IMR-90 (cell line): Measurements from ENCODE around the gene SLC6A3. TPM values are rescaled to one million over a fixed set of nuclear protein-coding genes. Genes with fewer than 3 reads are reported as not detected.

Experiments
- ATAC-seq: fragments of 200-7000 bp; cut with Tn5 transposase; 2 replicates; pipeline ENCODE4 v1.9.1; 2020; ENCODE audit warnings: low read depth, mild to moderate bottlenecking, moderate library complexity
- BruUV-seq: library from RNA; stranded (reverse); fragments of 400-500 nt; replicated peaks from 2 replicates; lab custom pipeline; 2021; lab: Mats Ljungman, UMichigan
- CTCF ChIA-PET: fragments of 300-600 bp; formaldehyde crosslinking; extraction: SDS; loops from one replicate; lab custom pipeline; 2021; ENCODE audit warnings: antibody characterized with exemption; lab: Yijun Ruan, JAX
- POLR2A ChIA-PET: fragments of 300-600 bp; sonication (Branson Sonifier 250); formaldehyde crosslinking; loops from one replicate; lab custom pipeline; 2022; ENCODE audit warnings: antibody characterized with exemption; ENCODE audit not compliant: unreplicated experiment; lab: Charles Lee
- DNase-seq: peaks from one replicate; pipeline ENCODE4 v3.0.0; 2013
- H2AFZ ChIP-seq: replicated peaks from 2 replicates; pipeline ENCODE3; 2013; ENCODE audit warnings: low read length, mild to moderate bottlenecking; ENCODE audit not compliant: poor library complexity
- H2AK5ac ChIP-seq: 2 replicates; pipeline ENCODE4 v1.6.1; 2013; ENCODE audit warnings: low read depth, low read length, inconsistent platforms
- H2AK9ac ChIP-seq: replicated peaks from 2 replicates; pipeline ENCODE3; 2013; ENCODE audit warnings: mild to moderate bottlenecking, low read depth, low read length, moderate library complexity; ENCODE audit not compliant: poor library complexity
- H2BK120ac ChIP-seq: 2 replicates; pipeline ENCODE4 v1.6.1; 2013; ENCODE audit warnings: low read depth, low read length, inconsistent platforms
- H2BK15ac ChIP-seq: 3 replicates; pipeline ENCODE4 v1.6.1; 2013; ENCODE audit warnings: low read depth, low read length, inconsistent platforms
- H2BK20ac ChIP-seq: 2 replicates; pipeline ENCODE4 v1.6.1; 2013; ENCODE audit warnings: low read depth, mild to moderate bottlenecking, inconsistent platforms, low read length, moderate library complexity
- H2BK5ac ChIP-seq: 2 replicates; pipeline ENCODE4 v1.6.1; 2013; ENCODE audit warnings: mild to moderate bottlenecking, low read depth, low read length, inconsistent platforms; ENCODE audit not compliant: poor library complexity, severe bottlenecking
- H3K14ac ChIP-seq: replicated peaks from 2 replicates; pipeline ENCODE4 v1.6.1; 2013; ENCODE audit warnings: low read depth, low read length, inconsistent platforms
- H3K18ac ChIP-seq: 2 replicates; pipeline ENCODE4 v1.6.1; 2013; ENCODE audit warnings: low read depth, low read length, control low read depth
- H3K23ac ChIP-seq: 2 replicates; pipeline ENCODE4 v1.6.1; 2013; ENCODE audit warnings: low read depth, low read length, inconsistent platforms
- H3K27ac ChIP-seq: 2 replicates; pipeline ENCODE4 v1.5.1; 2013; ENCODE audit warnings: mild to moderate bottlenecking, control low read depth, low read length; ENCODE audit not compliant: insufficient read depth
- H3K27me3 ChIP-seq: 2 replicates; pipeline ENCODE4 v1.6.1; 2013; ENCODE audit warnings: low read length; ENCODE audit not compliant: control insufficient read depth, insufficient read depth
- H3K36me3 ChIP-seq: 2 replicates; pipeline ENCODE4 v1.6.1; 2013; ENCODE audit warnings: low read length, mixed read lengths; ENCODE audit not compliant: control insufficient read depth, insufficient read depth
- H3K4ac ChIP-seq: 2 replicates; pipeline ENCODE4 v1.6.1; 2013; ENCODE audit warnings: low read depth, low read length, inconsistent platforms
- H3K4me1 ChIP-seq: 2 replicates; pipeline ENCODE4 v1.6.1; 2013; ENCODE audit warnings: low read length, mixed read lengths; ENCODE audit not compliant: control insufficient read depth, insufficient read depth
- H3K4me2 ChIP-seq: 2 replicates; pipeline ENCODE4 v1.6.1; 2013; ENCODE audit warnings: low read depth, mild to moderate bottlenecking, control low read depth, low read length, moderate library complexity
- H3K4me3 ChIP-seq: 2 replicates; pipeline ENCODE4 v1.5.1; 2013; ENCODE audit warnings: low read depth, mild to moderate bottlenecking, control low read depth, low read length, moderate library complexity; ENCODE audit not compliant: insufficient read depth
- H3K56ac ChIP-seq: 2 replicates; pipeline ENCODE4 v1.6.1; 2013; ENCODE audit warnings: low read length, inconsistent platforms; ENCODE audit not compliant: insufficient read depth; ENCODE audit errors: extremely low read depth
- H3K79me1 ChIP-seq, 2 experiments: 2 replicates each; pipeline ENCODE4 v1.6.1; 2013; ENCODE audit warnings: low read length in 2 of 2, inconsistent platforms in 1 of 2, low read depth in 1 of 2
- H3K9ac ChIP-seq: 2 replicates; pipeline ENCODE4 v1.6.1; 2013; ENCODE audit warnings: low read depth, low read length, control low read depth
- H3K9me1 ChIP-seq: 2 replicates; pipeline ENCODE4 v1.6.1; 2013; ENCODE audit warnings: low read length, inconsistent platforms; ENCODE audit not compliant: insufficient read depth
- H3K9me3 ChIP-seq: 2 replicates; pipeline ENCODE4 v1.6.1; 2013; ENCODE audit warnings: low read length; ENCODE audit not compliant: control insufficient read depth, insufficient read depth
- H4K20me1 ChIP-seq: 2 replicates; pipeline ENCODE4 v1.6.1; 2013; ENCODE audit warnings: low read length, inconsistent platforms; ENCODE audit not compliant: insufficient read depth
- H4K5ac ChIP-seq: 2 replicates; pipeline ENCODE4 v1.6.1; 2013; ENCODE audit warnings: mild to moderate bottlenecking, low read depth, low read length, control low read depth
- H4K8ac ChIP-seq, 2 experiments: 2 replicates each; pipeline ENCODE4 v1.6.1; 2013; ENCODE audit warnings: low read depth in 2 of 2, low read length in 2 of 2, control low read depth in 1 of 2, inconsistent platforms in 1 of 2
- H4K91ac ChIP-seq: 2 replicates; pipeline ENCODE4 v1.6.1; 2013; ENCODE audit warnings: low read depth, low read length, inconsistent platforms; ENCODE audit not compliant: insufficient read depth
- BHLHE40 ChIP-seq: fragments of 150-350 bp; IDR thresholded peaks from 2 replicates; pipeline ENCODE4 v1.6.1; 2016; ENCODE audit warnings: mild to moderate bottlenecking, low read depth, low read length
- CEBPB ChIP-seq: IDR thresholded peaks from 2 replicates; pipeline ENCODE4 v1.6.1; 2012; ENCODE audit warnings: low read depth, low read length, improper control_type of control experiment
- CHD1 ChIP-seq: IDR thresholded peaks from 2 replicates; pipeline ENCODE4 v1.6.1; 2012; ENCODE audit warnings: low read depth, low read length, improper control_type of control experiment
- FOS ChIP-seq: fragments of 150-350 bp; IDR thresholded peaks from 2 replicates; pipeline ENCODE4 v1.6.1; 2016; ENCODE audit warnings: low read depth, low read length
- MAFK ChIP-seq: IDR thresholded peaks from 2 replicates; pipeline ENCODE4 v1.6.1; 2012; ENCODE audit warnings: low read depth, low read length, improper control_type of control experiment
- MAZ ChIP-seq: IDR thresholded peaks from 2 replicates; pipeline ENCODE4 v1.6.1; 2012; ENCODE audit warnings: low read depth, mild to moderate bottlenecking, low read length, improper control_type of control experiment, moderate library complexity, borderline replicate concordance
- MXI1 ChIP-seq: IDR thresholded peaks from 2 replicates; pipeline ENCODE4 v1.6.1; 2012; ENCODE audit warnings: low read depth, mild to moderate bottlenecking, low read length, moderate library complexity, borderline replicate concordance
- NFE2L2 ChIP-seq: fragments of 150-350 bp; IDR thresholded peaks from 2 replicates; pipeline ENCODE4 v1.6.1; 2016; ENCODE audit warnings: low read depth, mild to moderate bottlenecking, low read length
- POLR2A ChIP-seq: IDR thresholded peaks from 2 replicates; pipeline ENCODE4 v1.6.1; 2012; ENCODE audit warnings: mild to moderate bottlenecking, low read depth, low read length
- RAD21 ChIP-seq: IDR thresholded peaks from 2 replicates; pipeline ENCODE4 v1.6.1; 2012; ENCODE audit warnings: low read length, improper control_type of control experiment
- RCOR1 ChIP-seq: IDR thresholded peaks from 2 replicates; pipeline ENCODE4 v1.6.1; 2012; ENCODE audit warnings: mild to moderate bottlenecking, low read length, improper control_type of control experiment; ENCODE audit not compliant: insufficient replicate concordance
- RFX5 ChIP-seq: IDR thresholded peaks from 2 replicates; pipeline ENCODE4 v1.8.0; 2012; ENCODE audit warnings: low read depth, mild to moderate bottlenecking, low read length, moderate library complexity
- SMC3 ChIP-seq: fragments of 150-350 bp; IDR thresholded peaks from 2 replicates; pipeline ENCODE4 v1.6.1; 2016; ENCODE audit warnings: low read depth, mild to moderate bottlenecking, antibody characterized with exemption, low read length, moderate library complexity
- WGBS, 2 experiments: methylation state at CpG; one replicate each; pipeline versions ENCODE4 v1.1.5 to v1.1.7; 2013; ENCODE audit warnings: missing lambda C conversion rate in 2 of 2; ENCODE audit not compliant: insufficient read length in 1 of 2; ENCODE audit errors: extremely low coverage in 2 of 2; 5-methylcytosine and 5-hydroxymethylcytosine counted together
- dilution Hi-C: fragments of 300-500 bp; cut with HindIII; formaldehyde crosslinking; loops from one replicate; pipeline ENCODE4 v1.14.3; 2018; ENCODE audit warnings: low sequenced_read_pairs; ENCODE audit not compliant: unreplicated experiment
- in situ Hi-C: fragments of 300-500 bp; cut with MboI; formaldehyde crosslinking; loops from 3 replicates; pipeline ENCODE4 v1.14.3; 2019; ENCODE audit warnings: low sequenced_read_pairs, inconsistent platforms, mixed read lengths
- intact Hi-C: fragments of 100-400 bp; cut with micrococcal nuclease; formaldehyde crosslinking; loops from 2 replicates; pipeline ENCODE4 v1.10.0; 2022
- polyA plus RNA-seq, 3 experiments: library from polyadenylated mRNA; depleted of rRNA; stranded (reverse); fragments of >200 nt; gene quantifications; 2 replicates each; pipeline ENCODE4 v1.2.3, GENCODE V29; 2012; ENCODE audit warnings: low replicate concordance in 1 of 3
- total RNA-seq: library from RNA; depleted of rRNA; stranded (reverse); fragments of >200 nt; gene quantifications from 2 replicates; pipeline ENCODE4 v1.2.3, GENCODE V29; 2012
- TF ChIP-seq, protein P1 (sequence below): fragments of 150-350 bp; IDR thresholded peaks from 2 replicates; pipeline ENCODE4 v1.6.1; 2016; ENCODE audit warnings: low read depth, mild to moderate bottlenecking, low read length, moderate library complexity, borderline replicate concordance
- TF ChIP-seq, protein P2 (sequence below): fragments of 150-350 bp; IDR thresholded peaks from 2 replicates; pipeline ENCODE4 v1.6.1; 2017; ENCODE audit warnings: mild to moderate bottlenecking, antibody characterized with exemption, low read length, low read depth
- TF ChIP-seq, protein P3 (sequence below): conservative IDR thresholded peaks from 2 replicates; pipeline ENCODE4 v1.5.1; 2012; ENCODE audit warnings: mild to moderate bottlenecking, low read depth, low read length, improper control_type of control experiment

Gene SLC6A3
- total and polyA plus RNA-seq, 2 of the 4 experiments (the other 2 are of a cell fraction), result not detected

GRCh38 chr5:1360861-1361260 is 84.4 kb downstream of the SLC6A3 start:
- no peak for TF ChIP-seq POLR2A
- TF ChIP-seq MAZ, result no peak
- TF ChIP-seq RAD21, result no peak
- no peak for TF ChIP-seq NFE2L2
- no peak for TF ChIP-seq CEBPB
- no peak for TF ChIP-seq RCOR1
- TF ChIP-seq RFX5, result no peak
- TF ChIP-seq FOS, result no peak
- TF ChIP-seq, protein P1, sequence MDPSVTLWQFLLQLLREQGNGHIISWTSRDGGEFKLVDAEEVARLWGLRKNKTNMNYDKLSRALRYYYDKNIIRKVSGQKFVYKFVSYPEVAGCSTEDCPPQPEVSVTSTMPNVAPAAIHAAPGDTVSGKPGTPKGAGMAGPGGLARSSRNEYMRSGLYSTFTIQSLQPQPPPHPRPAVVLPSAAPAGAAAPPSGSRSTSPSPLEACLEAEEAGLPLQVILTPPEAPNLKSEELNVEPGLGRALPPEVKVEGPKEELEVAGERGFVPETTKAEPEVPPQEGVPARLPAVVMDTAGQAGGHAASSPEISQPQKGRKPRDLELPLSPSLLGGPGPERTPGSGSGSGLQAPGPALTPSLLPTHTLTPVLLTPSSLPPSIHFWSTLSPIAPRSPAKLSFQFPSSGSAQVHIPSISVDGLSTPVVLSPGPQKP, result no peak
- no peak for TF ChIP-seq MXI1
- no peak for TF ChIP-seq SMC3
- no peak for TF ChIP-seq BHLHE40
- no peak for TF ChIP-seq MAFK
- TF ChIP-seq, protein P2, sequence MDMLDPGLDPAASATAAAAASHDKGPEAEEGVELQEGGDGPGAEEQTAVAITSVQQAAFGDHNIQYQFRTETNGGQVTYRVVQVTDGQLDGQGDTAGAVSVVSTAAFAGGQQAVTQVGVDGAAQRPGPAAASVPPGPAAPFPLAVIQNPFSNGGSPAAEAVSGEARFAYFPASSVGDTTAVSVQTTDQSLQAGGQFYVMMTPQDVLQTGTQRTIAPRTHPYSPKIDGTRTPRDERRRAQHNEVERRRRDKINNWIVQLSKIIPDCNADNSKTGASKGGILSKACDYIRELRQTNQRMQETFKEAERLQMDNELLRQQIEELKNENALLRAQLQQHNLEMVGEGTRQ, result no peak
- no peak for TF ChIP-seq CHD1
- TF ChIP-seq, protein P3, sequence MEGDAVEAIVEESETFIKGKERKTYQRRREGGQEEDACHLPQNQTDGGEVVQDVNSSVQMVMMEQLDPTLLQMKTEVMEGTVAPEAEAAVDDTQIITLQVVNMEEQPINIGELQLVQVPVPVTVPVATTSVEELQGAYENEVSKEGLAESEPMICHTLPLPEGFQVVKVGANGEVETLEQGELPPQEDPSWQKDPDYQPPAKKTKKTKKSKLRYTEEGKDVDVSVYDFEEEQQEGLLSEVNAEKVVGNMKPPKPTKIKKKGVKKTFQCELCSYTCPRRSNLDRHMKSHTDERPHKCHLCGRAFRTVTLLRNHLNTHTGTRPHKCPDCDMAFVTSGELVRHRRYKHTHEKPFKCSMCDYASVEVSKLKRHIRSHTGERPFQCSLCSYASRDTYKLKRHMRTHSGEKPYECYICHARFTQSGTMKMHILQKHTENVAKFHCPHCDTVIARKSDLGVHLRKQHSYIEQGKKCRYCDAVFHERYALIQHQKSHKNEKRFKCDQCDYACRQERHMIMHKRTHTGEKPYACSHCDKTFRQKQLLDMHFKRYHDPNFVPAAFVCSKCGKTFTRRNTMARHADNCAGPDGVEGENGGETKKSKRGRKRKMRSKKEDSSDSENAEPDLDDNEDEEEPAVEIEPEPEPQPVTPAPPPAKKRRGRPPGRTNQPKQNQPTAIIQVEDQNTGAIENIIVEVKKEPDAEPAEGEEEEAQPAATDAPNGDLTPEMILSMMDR, result no peak
- no peak overlapping the region for H3K4me3 ChIP-seq
- H3K18ac ChIP-seq, result no peak overlapping the region
- dilution Hi-C loops (no loop called here), intact Hi-C loops (no loop called here), in situ Hi-C loops (loop anchor here (25.0 kb wide), 1 partner anchor 276 kb away; no protein-coding TSS in a partner anchor)
- BruUV-seq, result no TSS peak
- H3K9me3 ChIP-seq, result no peaks in the 10 kb centered on the region
- H2AFZ ChIP-seq, result no peak overlapping the region
- no peak overlapping the region for H4K5ac ChIP-seq
- no peak overlapping the region for H3K4me2 ChIP-seq
- H3K79me1 ChIP-seq, result no peaks in the 10 kb centered on the region
- H4K8ac ChIP-seq, result no peak overlapping the region
- H2BK20ac ChIP-seq, result no peak overlapping the region
- ATAC-seq, result no peak
- no peak overlapping the region for H3K4ac ChIP-seq
- no peaks in the 10 kb centered on the region for H3K9me1 ChIP-seq
- H4K20me1 ChIP-seq, result no peaks in the 10 kb centered on the region
- H3K14ac ChIP-seq, result no peak overlapping the region
- WGBS, 2 experiments, result 0% methylated on average over 1 of the region's 4 CpGs; no CpG with 5 or more reads in 1 of the 2 experiments
- no peak overlapping the region for H3K56ac ChIP-seq
- no peak overlapping the region for H4K91ac ChIP-seq
- H3K23ac ChIP-seq, result no peak overlapping the region
- no peak overlapping the region for H2AK9ac ChIP-seq
- no peaks in the 10 kb centered on the region for H3K4me1 ChIP-seq
- ChIA-PET POLR2A (no interaction called here), CTCF (no interaction called here)
- H2BK5ac ChIP-seq, result no peak overlapping the region
- no peaks in the 10 kb centered on the region for H3K36me3 ChIP-seq
- no peak overlapping the region for H2AK5ac ChIP-seq
- no peak overlapping the region for H3K27ac ChIP-seq
- no peak for DNase-seq
- H2BK120ac ChIP-seq, result no peak overlapping the region
- H2BK15ac ChIP-seq, result no peak overlapping the region
- no peak overlapping the region for H3K9ac ChIP-seq
- peaks cover 50% of the 10 kb centered on the region for H3K27me3 ChIP-seq
